CD14-positive monocyte (primary cell): ENCODE measurements around the gene FHIP1B. TPM values are rescaled to one million over a fixed set of nuclear protein-coding genes. Genes with fewer than 3 reads are reported as not detected.

Experiments
- DNase-seq, 3 donors: peaks; one replicate each; pipeline ENCODE4 v3.0.0-alpha.2; 2011 to 2022
- H2AFZ ChIP-seq: 2 replicates; pipeline ENCODE4 v1.6.0; 2012; ENCODE audit warnings: mild to moderate bottlenecking, low read depth, low read length, inconsistent platforms; ENCODE audit not compliant: insufficient read depth, poor library complexity, severe bottlenecking
- H3K27ac ChIP-seq, 2 donors: 1 replicate in 1 of 2; 2 replicates in 1 of 2; pipeline ENCODE4 v1.5.1; 2012 to 2013; ENCODE audit warnings: low read length in 2 of 2, control low read depth in 1 of 2, inconsistent platforms in 1 of 2, low read depth in 1 of 2, mild to moderate bottlenecking in 1 of 2
- H3K27me3 ChIP-seq, 2 donors: one replicate each; pipeline versions ENCODE4 v1.6.0 to v1.6.1; 2011 to 2013; ENCODE audit warnings: low read length in 2 of 2; ENCODE audit not compliant: control insufficient read depth in 2 of 2, insufficient read depth in 2 of 2
- H3K36me3 ChIP-seq, 2 donors: replicated peaks in 1 of 2; 1 replicate in 1 of 2; 2 replicates in 1 of 2; pipeline versions ENCODE4 v1.5.1 to v1.6.1; 2012 to 2013; ENCODE audit warnings: low read length in 2 of 2, control low read depth in 1 of 2, inconsistent platforms in 1 of 2, mild to moderate bottlenecking in 1 of 2; ENCODE audit not compliant: insufficient read depth in 2 of 2, control insufficient read depth in 1 of 2
- H3K4me1 ChIP-seq, 2 donors: 1 replicate in 1 of 2; 2 replicates in 1 of 2; pipeline versions ENCODE4 v1.5.1 to v1.6.1; 2012 to 2013; ENCODE audit warnings: low read length in 2 of 2, control low read depth in 1 of 2, inconsistent platforms in 1 of 2, mild to moderate bottlenecking in 1 of 2, moderate library complexity in 1 of 2; ENCODE audit not compliant: insufficient read depth in 2 of 2, control insufficient read depth in 1 of 2
- H3K4me2 ChIP-seq: replicated peaks from 2 replicates; pipeline ENCODE3; 2012; ENCODE audit warnings: low read length, moderate library complexity, mild to moderate bottlenecking; ENCODE audit not compliant: poor library complexity, severe bottlenecking; ENCODE audit errors: extremely low read depth
- H3K4me3 ChIP-seq, 3 experiments: fragments of 200-600 bp in 1 of 3; sonication (generic) in 1 of 3; replicated peaks in 1 of 3; 1 replicate in 2 of 3; 2 replicates in 1 of 3; pipeline ENCODE4 v1.5.1; 2011 to 2013; ENCODE audit warnings: low read length in 3 of 3, mild to moderate bottlenecking in 3 of 3, control low read depth in 2 of 3, low read depth in 2 of 3, inconsistent platforms in 1 of 3, moderate library complexity in 1 of 3
- H3K79me2 ChIP-seq: 2 replicates; pipeline ENCODE4 v1.6.0; 2012; ENCODE audit warnings: mild to moderate bottlenecking, control low read depth, inconsistent platforms, low read length, moderate library complexity; ENCODE audit not compliant: insufficient read depth
- H3K9ac ChIP-seq: 2 replicates; pipeline ENCODE4 v1.6.0; 2017; ENCODE audit warnings: low read length, mild to moderate bottlenecking; ENCODE audit not compliant: insufficient read depth, poor library complexity, severe bottlenecking
- H3K9me3 ChIP-seq, 2 donors: replicated peaks in 1 of 2; 1 replicate in 1 of 2; 2 replicates in 1 of 2; pipeline versions ENCODE4 v1.5.1 to v1.6.1; 2012 to 2013; ENCODE audit warnings: low read length in 2 of 2, control low read depth in 1 of 2; ENCODE audit not compliant: control insufficient read depth in 1 of 2, insufficient read depth in 1 of 2
- H4K20me1 ChIP-seq: 2 replicates; pipeline ENCODE4 v1.6.0; 2012; ENCODE audit warnings: mild to moderate bottlenecking, low read length, control low read depth, moderate library complexity; ENCODE audit not compliant: insufficient read depth
- H3K27ac Mint-ChIP-seq, 7 donors: one replicate each; pipeline ENCODE4 v1.8.0; 2020; ENCODE audit warnings: mild to moderate bottlenecking in 7 of 7, mixed read lengths in 7 of 7, moderate library complexity in 6 of 7, inconsistent platforms in 2 of 7
- H3K27me3 Mint-ChIP-seq, 3 donors: one replicate each; pipeline ENCODE4 v1.8.0; 2021 to 2022; ENCODE audit warnings: low read depth in 3 of 3, mild to moderate bottlenecking in 3 of 3, mixed read lengths in 3 of 3, moderate library complexity in 3 of 3, inconsistent platforms in 1 of 3
- H3K36me3 Mint-ChIP-seq, 2 donors: one replicate each; pipeline ENCODE4 v1.8.0; 2020; ENCODE audit warnings: mixed read lengths in 2 of 2, inconsistent platforms in 1 of 2, mild to moderate bottlenecking in 1 of 2
- H3K4me1 Mint-ChIP-seq: one replicate; pipeline ENCODE4 v1.8.0; 2020; ENCODE audit warnings: mild to moderate bottlenecking, mixed read lengths
- H3K4me3 Mint-ChIP-seq, 2 donors: one replicate each; pipeline ENCODE4 v1.8.0; 2020; ENCODE audit warnings: mild to moderate bottlenecking in 2 of 2, mixed read lengths in 2 of 2, moderate library complexity in 1 of 2
- H3K9me3 Mint-ChIP-seq, 7 donors: one replicate each; pipeline ENCODE4 v1.8.0; 2020 to 2022; ENCODE audit warnings: mixed read lengths in 7 of 7, mild to moderate bottlenecking in 6 of 7, moderate library complexity in 6 of 7, inconsistent platforms in 2 of 7
- WGBS: methylation state at CpG from one replicate; pipeline ENCODE4 v1.1.5; 2013; ENCODE audit warnings: missing lambda C conversion rate; ENCODE audit not compliant: insufficient coverage; 5-methylcytosine and 5-hydroxymethylcytosine counted together
- intact Hi-C, 2 donors: fragments of 100-400 bp; cut with micrococcal nuclease; formaldehyde crosslinking; loops; one replicate each; pipeline versions ENCODE4 v1.15.0 to v1.15.1; 2023
- polyA plus RNA-seq, 3 donors: library from polyadenylated mRNA; depleted of rRNA in 1 of 3; unstranded in 2 of 3; stranded (reverse) in 1 of 3; fragments of 300-500 nt in 2 of 3; fragments of >200 nt in 1 of 3; fragmentation: Illumina TruSeq in 2 of 3; gene quantifications; 1 replicate in 2 of 3; 2 replicates in 1 of 3; pipeline ENCODE4 v1.2.3, GENCODE V29; 2012 to 2021
- TF ChIP-seq, protein P1 (sequence below): fragments of 200-600 bp; IDR thresholded peaks from one replicate; pipeline ENCODE4 v1.8.0; 2022; ENCODE audit warnings: antibody characterized with exemption, mild to moderate bottlenecking

FHIP1B gene
- polyA plus RNA-seq, 3 donors = 14.2 to 64.1 (median 18.9) TPM

DNA sequence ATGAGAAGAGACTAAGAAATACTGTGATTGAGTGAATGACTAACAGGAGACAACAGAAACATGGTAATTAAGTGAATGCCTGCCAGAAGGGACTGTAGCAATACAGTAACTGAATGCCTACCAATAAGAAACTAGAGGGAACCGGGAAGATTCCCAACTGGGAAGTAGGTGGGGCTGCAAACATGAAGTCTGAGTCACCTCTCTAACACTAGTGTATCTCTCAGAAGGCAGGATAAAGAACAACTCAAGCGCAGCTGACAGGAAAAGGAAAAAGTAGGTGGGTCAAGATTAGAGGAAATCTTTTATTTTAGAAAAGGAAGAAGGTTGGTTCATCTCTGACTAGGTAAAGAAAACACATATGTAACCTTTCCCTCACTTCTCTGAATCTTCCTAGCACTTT, 15.1 kb downstream of the FHIP1B start:
- peak in 2 of 3 donors; percentile 60 to 79 for DNase-seq
- Histone ChIP-seq H3K4me2 (no peak overlapping the region), H3K36me3 (peaks cover 86 to 100% of the 10 kb centered on the region in 2 donors), H2AFZ (no peak overlapping the region), H3K79me2 (peaks cover 15% of the 10 kb centered on the region), H4K20me1 (peaks cover 14% of the 10 kb centered on the region), H3K27ac (peak overlapping the region in 1 of 2 donors; percentile 71), H3K4me1 (peaks cover 19 to 39% of the 10 kb centered on the region in 2 donors), H3K9ac (no peak overlapping the region), H3K9me3 (no peaks in the 10 kb centered on the region), H3K27me3 (no peaks in the 10 kb centered on the region), H3K4me3 (no peak overlapping the region)
- TF ChIP-seq, protein P1, sequence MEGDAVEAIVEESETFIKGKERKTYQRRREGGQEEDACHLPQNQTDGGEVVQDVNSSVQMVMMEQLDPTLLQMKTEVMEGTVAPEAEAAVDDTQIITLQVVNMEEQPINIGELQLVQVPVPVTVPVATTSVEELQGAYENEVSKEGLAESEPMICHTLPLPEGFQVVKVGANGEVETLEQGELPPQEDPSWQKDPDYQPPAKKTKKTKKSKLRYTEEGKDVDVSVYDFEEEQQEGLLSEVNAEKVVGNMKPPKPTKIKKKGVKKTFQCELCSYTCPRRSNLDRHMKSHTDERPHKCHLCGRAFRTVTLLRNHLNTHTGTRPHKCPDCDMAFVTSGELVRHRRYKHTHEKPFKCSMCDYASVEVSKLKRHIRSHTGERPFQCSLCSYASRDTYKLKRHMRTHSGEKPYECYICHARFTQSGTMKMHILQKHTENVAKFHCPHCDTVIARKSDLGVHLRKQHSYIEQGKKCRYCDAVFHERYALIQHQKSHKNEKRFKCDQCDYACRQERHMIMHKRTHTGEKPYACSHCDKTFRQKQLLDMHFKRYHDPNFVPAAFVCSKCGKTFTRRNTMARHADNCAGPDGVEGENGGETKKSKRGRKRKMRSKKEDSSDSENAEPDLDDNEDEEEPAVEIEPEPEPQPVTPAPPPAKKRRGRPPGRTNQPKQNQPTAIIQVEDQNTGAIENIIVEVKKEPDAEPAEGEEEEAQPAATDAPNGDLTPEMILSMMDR = no peak
- Mint-ChIP-seq H3K4me3 (no peak overlapping the region), H3K36me3 (peaks cover 12 to 81% of the 10 kb centered on the region in 2 donors), H3K27ac (peak overlapping the region in 5 of 7 donors; percentile 60 to 72 (median 69)), H3K27me3 (peaks cover 0 to 3% (median 0%) of the 10 kb centered on the region in 3 donors), H3K9me3 (no peaks in the 10 kb centered on the region), H3K4me1 (peaks cover 29% of the 10 kb centered on the region)
- no CpG with 5 or more reads among the region's 2 CpGs for WGBS
- intact Hi-C loops = no loop called here

DNA sequence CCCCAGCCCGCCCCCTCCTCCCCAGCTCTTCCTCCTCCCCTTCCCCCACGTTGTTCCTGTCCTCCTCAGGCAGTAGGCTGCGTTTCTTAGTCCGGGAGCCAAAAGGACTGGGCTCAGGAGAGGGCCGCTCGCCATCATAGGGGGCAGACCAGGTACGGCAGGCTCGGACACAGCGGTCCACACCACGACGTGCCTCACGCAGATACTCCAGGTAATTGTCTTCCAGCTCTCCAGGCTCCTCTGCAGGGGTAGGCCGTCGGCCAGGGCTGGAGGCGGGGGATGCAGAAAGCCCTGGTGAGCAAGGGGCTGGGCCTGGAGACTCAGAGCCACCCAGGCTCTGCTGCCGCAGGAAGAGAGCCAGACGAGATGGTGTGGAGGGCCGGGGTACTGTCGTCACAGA, 16.7 kb downstream of the FHIP1B start:
- Mint-ChIP-seq H3K4me1 (peaks cover 29% of the 10 kb centered on the region), H3K27ac (peak overlapping the region in 1 of 7 donors; percentile 70), H3K4me3 (no peak overlapping the region), H3K27me3 (peaks cover 0 to 3% (median 0%) of the 10 kb centered on the region in 3 donors), H3K36me3 (peaks cover 0 to 67% of the 10 kb centered on the region in 2 donors), H3K9me3 (no peaks in the 10 kb centered on the region)
- WGBS = over 99% methylated on average over 15 of the region's 19 CpGs
- intact Hi-C loops = no loop called here
- Histone ChIP-seq H3K4me2 (no peak overlapping the region), H2AFZ (no peak overlapping the region), H3K9ac (no peak overlapping the region), H3K4me3 (no peak overlapping the region), H3K27ac (no peak overlapping the region), H3K9me3 (no peaks in the 10 kb centered on the region), H3K4me1 (peaks cover 36 to 56% of the 10 kb centered on the region in 2 donors), H3K36me3 (peaks cover 78 to 94% of the 10 kb centered on the region in 2 donors), H4K20me1 (peaks cover 14% of the 10 kb centered on the region), H3K27me3 (no peaks in the 10 kb centered on the region), H3K79me2 (peaks cover 3% of the 10 kb centered on the region)
- no peak for DNase-seq
- TF ChIP-seq, protein P1 = no peak
